Uterus (tissue), 2 donors: Measurements from ENCODE around the gene JARID2.
"Not testable (repeated sequence)": the region's sequence is repeated elsewhere in the genome, so short reads cannot be mapped to it uniquely, and the experiment has no call there.

Experiments used
- CTCF ChIP-seq, 4 experiments: fragments of 200-600 bp in 2 of 4; fragments of 450-650 bp in 2 of 4; sonication (generic) in 2 of 4; IDR thresholded peaks; one replicate each; pipeline ENCODE4 v1.5.1; 2016 to 2019; ENCODE audit warnings: antibody characterized with exemption in 4 of 4, mild to moderate bottlenecking in 2 of 4, moderate library complexity in 1 of 4
- POLR2A ChIP-seq, 2 donors: fragments of 450-650 bp; IDR thresholded peaks; one replicate each; pipeline ENCODE4 v1.6.1; 2016; ENCODE audit warnings: antibody characterized with exemption in 2 of 2, mild to moderate bottlenecking in 1 of 2, moderate library complexity in 1 of 2

DNA sequence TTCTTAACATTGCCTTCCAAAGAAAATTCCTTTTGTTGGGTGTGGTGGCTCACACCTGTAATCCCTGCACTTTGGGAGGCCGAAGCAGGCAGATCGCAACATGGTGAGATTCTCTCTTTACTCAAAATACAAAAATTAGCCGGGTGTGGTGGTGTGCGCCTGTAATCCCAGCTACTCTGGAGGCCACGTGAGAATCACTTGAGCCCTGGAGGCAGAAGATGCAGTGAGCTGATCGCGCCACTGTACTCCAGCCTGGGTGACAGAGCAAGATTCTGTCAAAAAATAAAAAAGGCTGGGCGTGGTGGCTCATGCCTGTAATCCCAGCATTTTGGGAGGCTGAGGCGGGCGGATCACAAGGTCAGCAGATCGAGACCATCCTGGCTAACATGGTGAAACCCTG lies 77.7 kb downstream of the JARID2 start:
- not testable (repeated sequence) for TF ChIP-seq CTCF, POLR2A (IDR thresholded peaks at IDR 0.05)
